ENCODE data around the gene C16orf78. TPM values are rescaled to one million over a fixed set of nuclear protein-coding genes. Genes with fewer than 3 reads are reported as not detected.

C16orf78 gene
- not detected for total RNA-seq
- polyA plus RNA-seq (2013, experiment 1 of 2), result not detected
- polyA plus RNA-seq (2013, experiment 2 of 2), result not detected
- total RNA-seq, result 0 to 0.04 (median 0) reads per million in 172 experiments

- Mint-ChIP-seq H3K9me3 (no peaks in the 10 kb centered on the region), H3K27me3 (peaks cover 16% of the 10 kb centered on the region), H3K4me1 (ENCODE audit: low read depth) (no peaks in the 10 kb centered on the region), H3K4me3 (no peak within 1 kb of the TSS), H3K36me3 (ENCODE audit: low read depth) (no peaks in the 10 kb centered on the region), H3K27ac (no peak within 1 kb of the TSS)
- H3K4me1 ChIP-seq (ENCODE audit: insufficient read depth, low read length), result no peaks in the 10 kb centered on the region
- DNase-seq, result no peak
- CTCF ChIA-PET, result no interaction called here
- no peak within 1 kb of the TSS for H3K27ac ChIP-seq (ENCODE audit: low read depth in 1 of 2, low read length in 2 of 2)
- intact Hi-C loops (cut with DNase I, micrococcal nuclease), result no loop called here
- POLR2A ChIA-PET, result no interaction called here
- no peaks in the 10 kb centered on the region for H3K36me3 ChIP-seq (ENCODE audit: insufficient read depth, low read length)
- ATAC-seq (ENCODE audit: poor library complexity), result no peak
- H3K9me3 ChIP-seq (ENCODE audit: control insufficient read depth in 1 of 2, insufficient read depth in 1 of 2, low read length in 2 of 2), result peaks cover 0 to 12% of the 10 kb centered on the region in 2 experiments
- TF ChIP-seq CTCF (IDR thresholded peaks at IDR 0.05), result no peak
- no peak within 1 kb of the TSS for H3K4me3 ChIP-seq (ENCODE audit: low read length)
- peaks cover 0 to 8% of the 10 kb centered on the region in 2 experiments for H3K27me3 ChIP-seq (ENCODE audit: control insufficient read depth in 1 of 2, insufficient read depth in 2 of 2, low read length in 2 of 2)
Observed at GRCh38 chr16:49373504-49373903, at the start of gene C16orf78. Gene C16orf78 (plus strand): TSS chr16:49373804. CDS start chr16:49373940, 136 bp downstream.

GRCh38 chr16:49324703-49325102 lies 48.9 kb upstream of the C16orf78 start:
- Histone ChIP-seq H3K4me1 (ENCODE audit: insufficient read depth, low read length) (no peaks in the 10 kb centered on the region), H3K36me3 (ENCODE audit: insufficient read depth, low read length) (no peaks in the 10 kb centered on the region), H3K27ac (ENCODE audit: low read depth in 1 of 2, low read length in 2 of 2) (no peak overlapping the region), H3K9me3 (ENCODE audit: control insufficient read depth in 1 of 2, insufficient read depth in 1 of 2, low read length in 2 of 2) (no peaks in the 10 kb centered on the region), H3K4me3 (ENCODE audit: low read length) (no peak overlapping the region), H3K27me3 (ENCODE audit: control insufficient read depth in 1 of 2, insufficient read depth in 2 of 2, low read length in 2 of 2) (peaks cover 0 to 3% of the 10 kb centered on the region in 2 experiments)
- ChIA-PET CTCF (no interaction called here), POLR2A (no interaction called here)
- Mint-ChIP-seq H3K36me3 (ENCODE audit: low read depth) (no peaks in the 10 kb centered on the region), H3K9me3 (peaks cover 3% of the 10 kb centered on the region), H3K27ac (no peak overlapping the region), H3K4me1 (ENCODE audit: low read depth) (no peaks in the 10 kb centered on the region), H3K4me3 (no peak overlapping the region), H3K27me3 (peaks cover 27% of the 10 kb centered on the region)
- TF ChIP-seq CTCF (IDR thresholded peaks at IDR 0.05), result no peak
- intact Hi-C loops (cut with DNase I, micrococcal nuclease), result no loop called here
- DNase-seq (no peak), ATAC-seq (ENCODE audit: poor library complexity) (no peak)

- POLR2A ChIA-PET, result no interaction called here
- no peaks in the 10 kb centered on the region for H3K36me3 Mint-ChIP-seq (ENCODE audit: low read depth)
- H3K9me3 Mint-ChIP-seq, result no peaks in the 10 kb centered on the region
Observed at GRCh38 chr16:49327466-49327865, 46.1 kb upstream of the C16orf78 start.

More at GRCh38 chr16:49327466-49327865, 46.1 kb upstream of the C16orf78 start:
- CTCF ChIA-PET, result no interaction called here
- intact Hi-C loops (cut with DNase I, micrococcal nuclease), result no loop called here
- no peak overlapping the region for H3K27ac Mint-ChIP-seq
- no peak for TF ChIP-seq CTCF (IDR thresholded peaks at IDR 0.05)
- no peaks in the 10 kb centered on the region for H3K4me1 Mint-ChIP-seq (ENCODE audit: low read depth)
- H3K4me3 ChIP-seq (ENCODE audit: low read length), result no peak overlapping the region
- no peak overlapping the region for H3K4me3 Mint-ChIP-seq
- no peak overlapping the region for H3K27ac ChIP-seq (ENCODE audit: low read depth in 1 of 2, low read length in 2 of 2)
- H3K9me3 ChIP-seq (ENCODE audit: control insufficient read depth in 1 of 2, insufficient read depth in 1 of 2, low read length in 2 of 2), result no peaks in the 10 kb centered on the region
- H3K27me3 ChIP-seq (ENCODE audit: control insufficient read depth in 1 of 2, insufficient read depth in 2 of 2, low read length in 2 of 2), result peaks cover 0 to 3% of the 10 kb centered on the region in 2 experiments
- ATAC-seq (ENCODE audit: poor library complexity) (no peak), DNase-seq (no peak)
- H3K27me3 Mint-ChIP-seq, result peaks cover 23% of the 10 kb centered on the region
- H3K4me1 ChIP-seq (ENCODE audit: insufficient read depth, low read length), result no peaks in the 10 kb centered on the region
- no peaks in the 10 kb centered on the region for H3K36me3 ChIP-seq (ENCODE audit: insufficient read depth, low read length)
